ENCODE measurements around the gene BRICD5.

BRICD5 gene

DNA sequence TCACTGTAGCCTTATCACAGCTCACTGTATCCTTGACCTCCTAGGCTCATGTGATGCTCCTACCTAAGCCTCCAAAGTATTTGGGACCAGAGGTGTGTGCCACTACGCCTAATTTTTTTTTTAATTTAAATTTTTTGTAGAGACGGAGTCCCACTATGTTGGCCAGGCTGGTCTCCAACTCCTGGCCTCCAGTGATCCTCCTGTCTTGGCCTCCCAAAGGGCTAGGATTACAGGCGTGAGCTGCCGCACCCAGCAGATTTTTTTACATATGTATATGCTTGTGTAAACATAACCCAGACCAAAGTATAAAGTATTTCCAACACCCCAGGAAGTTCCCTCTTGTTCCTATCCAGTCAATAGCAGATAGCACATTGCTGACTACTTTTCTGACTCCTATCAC is 5.7 kb upstream of the BRICD5 start:
- Histone ChIP-seq H3K36me3 (ENCODE audit: insufficient read depth, low read length) (0 out of 2 replicates have a peak, but pooled peaks cover 2% of the 10 kb centered on the region), H3K9ac (ENCODE audit: low read depth, low read length) (peak overlapping the region; percentile 32; the same call in 1 of the 2 replicates), H3K4me1 (ENCODE audit: insufficient read depth, low read length) (peaks cover 4% of the 10 kb centered on the region; the same call in 1 of the 2 replicates), H3K9me3 (ENCODE audit: control insufficient read depth, insufficient read depth, low read length) (no peaks in the 10 kb centered on the region)

DNA sequence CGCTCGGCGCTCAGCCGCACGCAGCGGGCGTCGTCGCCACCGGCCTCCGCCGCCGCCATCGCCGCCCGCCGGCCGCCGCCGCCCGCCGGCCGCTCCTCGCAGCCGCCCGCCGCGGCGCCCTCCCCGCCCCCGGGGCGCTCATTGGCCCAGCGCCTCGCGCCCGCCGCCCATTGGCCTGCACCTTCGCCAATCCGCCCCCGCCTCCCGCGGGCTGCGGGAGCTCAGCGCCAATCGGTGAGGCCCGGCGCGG is 4.0 kb upstream of the BRICD5 start, which contains the start of gene PGP:
PGP (minus strand) TSS at position 122 of the 250 bp plus-strand sequence; CDS start at position 59, 63 bp downstream.
- 0 out of 2 replicates have a peak, but pooled peaks cover 2% of the 10 kb centered on the region for H3K36me3 ChIP-seq (ENCODE audit: insufficient read depth, low read length)
- peaks cover 11% of the 10 kb centered on the region; the same call in 1 of the 2 replicates for H3K4me1 ChIP-seq (ENCODE audit: insufficient read depth, low read length)
- H3K9ac ChIP-seq (ENCODE audit: low read depth, low read length), result peak within 1 kb of the TSS; percentile 95
- no peaks in the 10 kb centered on the region for H3K9me3 ChIP-seq (ENCODE audit: control insufficient read depth, insufficient read depth, low read length)

- H3K9me3 ChIP-seq (ENCODE audit: control insufficient read depth, insufficient read depth, low read length), result no peaks in the 10 kb centered on the region
- peak overlapping the region; percentile 91 for H3K9ac ChIP-seq (ENCODE audit: low read depth, low read length)
- peaks cover 11% of the 10 kb centered on the region; the same call in 1 of the 2 replicates for H3K4me1 ChIP-seq (ENCODE audit: insufficient read depth, low read length)
- H3K36me3 ChIP-seq (ENCODE audit: insufficient read depth, low read length), result 0 out of 2 replicates have a peak, but pooled peaks cover 2% of the 10 kb centered on the region
These were observed 3.4 kb upstream of the BRICD5 start for GRCh38 chr16:2213817-2214718.

- peaks cover 11% of the 10 kb centered on the region; the same call in 1 of the 2 replicates for H3K4me1 ChIP-seq (ENCODE audit: insufficient read depth, low read length)
- no peaks in the 10 kb centered on the region for H3K9me3 ChIP-seq (ENCODE audit: control insufficient read depth, insufficient read depth, low read length)
- no peak overlapping the region for H3K9ac ChIP-seq (ENCODE audit: low read depth, low read length)
- H3K36me3 ChIP-seq (ENCODE audit: insufficient read depth, low read length), result 0 out of 2 replicates have a peak, but pooled peaks cover 2% of the 10 kb centered on the region
These were observed 2.0 kb upstream of the BRICD5 start for GRCh38 chr16:2212362-2213324.

DNA sequence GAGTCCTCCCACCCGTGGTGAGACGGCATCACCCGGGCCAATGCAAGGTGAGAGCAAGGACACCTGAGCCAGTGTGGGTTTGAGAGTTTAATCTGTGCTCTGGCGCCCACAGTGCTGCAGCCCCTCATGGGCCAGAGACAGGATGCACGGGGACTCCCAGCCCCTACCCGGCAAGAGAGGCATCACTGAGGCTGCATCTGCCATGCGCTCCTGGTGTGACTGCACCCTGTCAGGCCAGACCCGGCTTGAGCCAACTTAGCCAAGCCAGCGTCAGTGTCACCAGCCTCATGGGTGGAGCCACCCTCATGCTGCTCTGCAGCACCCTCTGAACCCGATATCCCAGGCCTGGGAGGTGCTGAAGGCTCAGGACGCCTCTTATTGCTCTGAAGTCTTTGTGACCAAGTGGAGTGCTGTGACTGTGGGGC is 1.3 kb upstream of the BRICD5 start:
- Histone ChIP-seq H3K9me3 (ENCODE audit: control insufficient read depth, insufficient read depth, low read length) (no peaks in the 10 kb centered on the region), H3K4me1 (ENCODE audit: insufficient read depth, low read length) (peaks cover 11% of the 10 kb centered on the region; the same call in 1 of the 2 replicates), H3K36me3 (ENCODE audit: insufficient read depth, low read length) (0 out of 2 replicates have a peak, but pooled peaks cover 2% of the 10 kb centered on the region), H3K9ac (ENCODE audit: low read depth, low read length) (no peak overlapping the region)

DNA sequence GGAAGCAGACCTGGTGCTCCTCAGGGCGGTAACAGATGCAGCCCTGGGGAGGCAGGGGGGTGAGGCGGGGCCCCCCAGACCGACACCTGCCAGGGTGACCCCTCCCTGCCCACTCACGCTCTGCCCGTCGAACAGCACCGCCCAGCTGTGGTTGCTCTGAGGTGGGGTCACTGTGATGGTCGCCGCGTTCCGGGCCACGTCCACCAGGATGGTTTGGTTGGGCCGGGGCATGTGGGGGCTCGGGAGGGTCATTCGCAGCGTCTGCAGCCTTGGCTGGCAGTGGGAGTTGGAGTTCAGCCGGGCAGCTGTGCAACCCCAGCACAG is 692 bp downstream of the BRICD5 start:
- Histone ChIP-seq H3K9ac (ENCODE audit: low read depth, low read length) (no peak overlapping the region), H3K36me3 (ENCODE audit: insufficient read depth, low read length) (0 out of 2 replicates have a peak, but pooled peaks cover 2% of the 10 kb centered on the region), H3K9me3 (ENCODE audit: control insufficient read depth, insufficient read depth, low read length) (no peaks in the 10 kb centered on the region), H3K4me1 (ENCODE audit: insufficient read depth, low read length) (peaks cover 11% of the 10 kb centered on the region; the same call in 1 of the 2 replicates)

GRCh38 chr16:2209258-2210008 is 1.2 kb downstream of the BRICD5 start:
- peaks cover 11% of the 10 kb centered on the region; the same call in 1 of the 2 replicates for H3K4me1 ChIP-seq (ENCODE audit: insufficient read depth, low read length)
- 0 out of 2 replicates have a peak, but pooled peaks cover 2% of the 10 kb centered on the region for H3K36me3 ChIP-seq (ENCODE audit: insufficient read depth, low read length)
- no peaks in the 10 kb centered on the region for H3K9me3 ChIP-seq (ENCODE audit: control insufficient read depth, insufficient read depth, low read length)
- no peak overlapping the region for H3K9ac ChIP-seq (ENCODE audit: low read depth, low read length)

DNA sequence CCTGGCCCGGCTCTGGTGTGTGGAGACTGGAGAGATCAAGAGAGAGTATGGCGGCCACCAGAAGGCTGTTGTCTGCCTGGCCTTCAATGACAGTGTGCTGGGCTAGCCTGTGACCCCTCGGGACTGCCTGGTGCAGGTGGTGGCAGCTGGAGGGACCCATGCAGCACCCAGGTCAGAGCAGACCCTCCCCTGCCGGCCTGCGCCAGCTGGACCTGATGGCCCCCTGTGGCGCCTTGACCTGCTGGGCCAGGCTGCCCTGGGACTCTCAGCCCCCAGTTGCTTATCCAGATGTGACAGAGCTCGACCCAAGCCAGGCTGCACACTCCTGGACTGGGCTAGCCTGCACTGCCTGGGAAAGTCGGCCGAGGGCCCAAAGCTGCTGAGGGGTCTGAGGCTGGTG is 1.9 kb downstream of the BRICD5 start:
- peaks cover 11% of the 10 kb centered on the region; the same call in 1 of the 2 replicates for H3K4me1 ChIP-seq (ENCODE audit: insufficient read depth, low read length)
- no peaks in the 10 kb centered on the region for H3K9me3 ChIP-seq (ENCODE audit: control insufficient read depth, insufficient read depth, low read length)
- no peak overlapping the region for H3K9ac ChIP-seq (ENCODE audit: low read depth, low read length)
- 0 out of 2 replicates have a peak, but pooled peaks cover 2% of the 10 kb centered on the region for H3K36me3 ChIP-seq (ENCODE audit: insufficient read depth, low read length)

- H3K9ac ChIP-seq (ENCODE audit: low read depth, low read length), result no peak overlapping the region
- 0 out of 2 replicates have a peak, but pooled peaks cover 2% of the 10 kb centered on the region for H3K36me3 ChIP-seq (ENCODE audit: insufficient read depth, low read length)
- no peaks in the 10 kb centered on the region for H3K9me3 ChIP-seq (ENCODE audit: control insufficient read depth, insufficient read depth, low read length)
- peaks cover 7% of the 10 kb centered on the region; the same call in 1 of the 2 replicates for H3K4me1 ChIP-seq (ENCODE audit: insufficient read depth, low read length)
These were observed 2.4 kb downstream of the BRICD5 start for GRCh38 chr16:2208308-2208707.

DNA sequence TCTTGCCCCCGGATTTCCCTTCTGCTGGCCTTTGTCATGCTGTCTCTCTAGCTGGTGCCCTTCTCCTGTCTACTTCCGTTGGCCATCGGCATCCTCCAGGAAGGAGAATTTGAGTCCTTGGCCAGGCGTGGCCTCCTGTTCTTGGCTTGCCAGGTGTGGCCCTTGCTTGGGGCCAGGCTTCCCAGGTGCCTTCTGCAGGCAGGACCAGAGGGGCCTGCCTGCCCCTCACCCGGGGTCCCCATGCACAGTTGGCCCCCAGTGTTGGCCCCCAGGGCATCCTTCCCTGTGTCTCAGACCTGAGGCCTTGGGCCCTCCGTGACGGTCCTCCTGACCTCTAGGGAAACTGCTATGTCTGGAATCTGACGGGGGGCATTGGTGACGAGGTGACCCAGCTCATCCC is 2.8 kb downstream of the BRICD5 start:
- Histone ChIP-seq H3K9ac (ENCODE audit: low read depth, low read length) (no peak overlapping the region), H3K9me3 (ENCODE audit: control insufficient read depth, insufficient read depth, low read length) (no peaks in the 10 kb centered on the region), H3K36me3 (ENCODE audit: insufficient read depth, low read length) (0 out of 2 replicates have a peak, but pooled peaks cover 2% of the 10 kb centered on the region), H3K4me1 (ENCODE audit: insufficient read depth, low read length) (peaks cover 7% of the 10 kb centered on the region; the same call in 1 of the 2 replicates)

DNA sequence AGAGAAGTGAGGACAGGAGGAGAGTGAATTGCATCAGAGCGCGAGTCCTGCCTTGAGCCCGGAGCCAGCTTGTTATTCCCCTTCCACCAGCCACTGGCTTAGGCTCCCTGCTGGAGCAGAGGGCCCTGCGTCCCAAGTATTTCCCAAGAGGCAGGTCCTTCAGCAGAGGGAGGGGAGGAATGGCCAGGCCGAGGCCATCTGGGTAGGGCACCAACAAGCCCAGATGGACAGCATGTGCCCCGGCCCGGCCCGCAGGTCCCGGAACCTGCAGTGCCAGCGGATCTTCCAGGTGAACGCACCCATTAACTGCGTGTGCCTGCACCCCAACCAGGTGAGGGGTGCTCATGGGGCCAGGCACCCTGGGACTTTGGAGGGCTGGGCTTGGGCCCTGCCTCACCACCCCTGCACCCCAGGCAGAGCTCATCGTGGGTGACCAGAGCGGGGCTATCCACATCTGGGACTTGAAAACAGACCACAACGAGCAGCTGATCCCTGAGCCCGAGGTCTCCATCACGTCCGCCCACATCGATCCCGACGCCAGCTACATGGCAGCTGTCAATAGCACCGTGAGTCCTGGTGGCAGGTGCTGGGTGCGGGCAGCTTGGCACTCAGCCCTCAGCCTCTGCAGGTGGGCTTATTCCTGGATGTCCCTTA is 3.8 kb downstream of the BRICD5 start:
- no peaks in the 10 kb centered on the region for H3K9me3 ChIP-seq (ENCODE audit: control insufficient read depth, insufficient read depth, low read length)
- H3K4me1 ChIP-seq (ENCODE audit: insufficient read depth, low read length), result peaks cover 7% of the 10 kb centered on the region; the same call in 1 of the 2 replicates
- no peaks in the 10 kb centered on the region for H3K36me3 ChIP-seq (ENCODE audit: insufficient read depth, low read length)
- H3K9ac ChIP-seq (ENCODE audit: low read depth, low read length), result no peak overlapping the region

GRCh38 chr16:2206420-2206779 is 4.3 kb downstream of the BRICD5 start:
- Histone ChIP-seq H3K9ac (ENCODE audit: low read depth, low read length) (peak overlapping the region; percentile 95), H3K9me3 (ENCODE audit: control insufficient read depth, insufficient read depth, low read length) (no peaks in the 10 kb centered on the region), H3K36me3 (ENCODE audit: insufficient read depth, low read length) (no peaks in the 10 kb centered on the region), H3K4me1 (ENCODE audit: insufficient read depth, low read length) (peaks cover 7% of the 10 kb centered on the region; the same call in 1 of the 2 replicates)

GRCh38 chr16:2205967-2206313 is 4.7 kb downstream of the BRICD5 start:
- H3K9me3 ChIP-seq (ENCODE audit: control insufficient read depth, insufficient read depth, low read length), result no peaks in the 10 kb centered on the region
- peaks cover 7% of the 10 kb centered on the region; the same call in 1 of the 2 replicates for H3K4me1 ChIP-seq (ENCODE audit: insufficient read depth, low read length)
- peak overlapping the region; percentile 95 for H3K9ac ChIP-seq (ENCODE audit: low read depth, low read length)
- no peaks in the 10 kb centered on the region for H3K36me3 ChIP-seq (ENCODE audit: insufficient read depth, low read length)
